Left hindlimb (tissue), 1 donor: ENCODE results near the gene MCM9.
A peak's percentile ranks its signal among the peaks of the same experiment; 100 is the strongest.
"Not testable (repeated sequence)": the region's sequence is repeated elsewhere in the genome, so short reads cannot be mapped to it uniquely, and the experiment has no call there.

Experiments used
- DNase-seq: peaks from one replicate; pipeline ENCODE4 v3.0.0-alpha.2; 2018

The MCM9 gene

DNA sequence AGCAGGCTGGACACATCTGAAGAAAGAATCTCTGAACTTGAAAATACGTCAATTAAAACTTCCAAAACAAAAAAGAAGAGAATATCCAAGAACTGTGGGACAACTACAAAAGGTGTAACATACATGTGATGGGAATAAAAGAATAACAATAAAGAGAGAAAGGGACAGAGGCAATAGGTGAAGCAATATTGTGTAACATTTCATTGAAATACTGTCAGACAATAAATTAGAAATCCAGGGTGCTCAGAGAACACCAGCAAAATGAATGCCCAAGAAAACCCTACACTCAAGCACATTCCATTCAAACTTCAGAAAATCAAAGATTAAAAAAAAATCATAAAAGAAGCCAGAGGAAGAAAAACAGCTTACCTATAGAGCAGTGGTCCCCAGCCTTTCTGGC is 74.6 kb downstream of the MCM9 start:
- no peak for DNase-seq

GRCh38 chr6:118859517-118860064 is 75.4 kb downstream of the MCM9 start:
- no peak for DNase-seq

DNA sequence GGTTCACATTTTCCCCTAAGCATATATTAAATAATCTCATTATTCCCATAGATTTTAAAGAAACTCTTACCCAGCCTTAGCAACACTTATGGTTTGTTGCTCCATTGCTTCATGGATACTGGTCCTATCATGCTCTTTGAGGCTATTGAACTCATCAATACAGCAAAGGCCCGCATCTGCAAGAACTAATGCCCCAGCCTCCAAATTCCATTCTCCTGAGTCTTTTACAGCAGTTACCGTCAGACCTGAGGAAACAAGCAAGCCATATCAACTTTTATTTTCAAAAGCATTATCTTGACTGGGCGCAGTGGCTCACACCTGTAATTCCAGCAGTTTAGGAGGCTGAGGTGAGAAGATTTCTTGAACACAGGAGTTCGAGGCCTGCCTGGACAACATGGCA is 78.7 kb downstream of the MCM9 start:
- no peak for DNase-seq

- no peak for DNase-seq
Observed at GRCh38 chr6:118853408-118853807, 81.6 kb downstream of the MCM9 start.

DNA sequence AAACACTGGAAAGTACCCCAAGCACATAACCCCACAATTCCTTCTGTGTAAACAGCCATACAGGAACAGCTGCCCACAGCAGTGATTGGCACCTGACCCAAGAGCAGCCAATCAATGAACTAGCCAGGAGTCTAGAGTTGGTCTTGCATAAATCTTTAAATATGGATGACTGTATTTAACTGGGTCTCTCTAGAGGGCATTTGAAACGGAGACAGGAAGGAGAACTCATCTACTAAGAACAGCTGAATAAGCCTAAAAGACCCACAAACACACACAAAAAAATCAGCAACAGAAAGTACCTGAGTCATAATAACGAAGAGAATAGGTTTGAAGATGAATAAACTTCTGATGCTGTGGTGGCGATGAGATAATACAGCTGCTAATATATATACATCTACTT is 90.0 kb downstream of the MCM9 start:
- no peak for DNase-seq

DNA sequence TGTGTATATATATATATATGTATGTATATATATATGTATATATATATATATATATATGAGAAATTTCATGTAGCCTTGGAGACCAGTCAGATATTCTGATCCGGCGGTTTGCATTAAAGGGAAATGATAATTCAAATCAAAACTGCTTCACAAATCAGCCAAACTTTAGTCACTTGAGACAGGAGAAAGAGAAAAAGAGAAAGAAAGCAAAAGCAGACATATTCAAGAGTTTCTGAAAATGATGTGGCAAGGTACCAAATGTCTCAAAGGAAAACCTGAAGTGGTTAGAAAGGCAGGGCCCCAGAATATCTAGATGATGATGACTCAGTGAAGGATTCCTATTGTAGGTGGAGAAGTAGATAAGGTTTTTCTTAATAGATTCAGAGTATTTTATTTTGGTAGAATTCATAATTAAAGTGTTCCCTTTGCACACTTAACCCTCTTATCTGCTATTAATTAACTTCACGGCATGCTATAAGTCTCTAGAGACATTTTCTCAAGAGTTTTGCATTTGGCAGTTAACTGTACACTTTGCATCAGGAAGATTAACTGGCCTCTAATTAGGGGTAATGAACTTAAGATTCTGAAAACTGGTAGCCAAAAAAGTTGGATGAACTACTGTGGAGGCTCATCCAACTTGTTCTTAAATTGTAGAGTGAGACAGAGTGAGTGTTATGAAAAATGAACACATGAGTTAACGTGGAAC is 91.1 kb downstream of the MCM9 start:
- DNase-seq: no peak

DNA sequence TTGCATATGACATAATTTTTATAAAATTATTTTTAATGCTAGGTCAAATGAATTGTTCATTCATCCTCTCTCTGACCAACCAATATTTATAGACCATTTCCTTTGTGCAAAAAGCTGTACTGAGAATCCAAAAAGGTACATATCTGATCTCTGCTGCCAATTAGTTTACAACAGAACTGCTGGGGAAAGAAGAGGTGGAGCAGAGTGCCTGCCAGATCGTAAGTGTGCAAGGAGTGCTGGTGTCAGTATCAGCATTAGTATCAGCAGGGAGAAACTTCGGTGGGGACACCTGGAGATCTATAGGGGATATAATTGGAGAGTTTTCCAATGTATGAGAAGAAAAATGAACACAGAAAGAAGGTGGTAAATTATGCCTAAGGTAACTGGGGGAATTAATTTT is 104.3 kb downstream of the MCM9 start:
- no peak for DNase-seq

DNA sequence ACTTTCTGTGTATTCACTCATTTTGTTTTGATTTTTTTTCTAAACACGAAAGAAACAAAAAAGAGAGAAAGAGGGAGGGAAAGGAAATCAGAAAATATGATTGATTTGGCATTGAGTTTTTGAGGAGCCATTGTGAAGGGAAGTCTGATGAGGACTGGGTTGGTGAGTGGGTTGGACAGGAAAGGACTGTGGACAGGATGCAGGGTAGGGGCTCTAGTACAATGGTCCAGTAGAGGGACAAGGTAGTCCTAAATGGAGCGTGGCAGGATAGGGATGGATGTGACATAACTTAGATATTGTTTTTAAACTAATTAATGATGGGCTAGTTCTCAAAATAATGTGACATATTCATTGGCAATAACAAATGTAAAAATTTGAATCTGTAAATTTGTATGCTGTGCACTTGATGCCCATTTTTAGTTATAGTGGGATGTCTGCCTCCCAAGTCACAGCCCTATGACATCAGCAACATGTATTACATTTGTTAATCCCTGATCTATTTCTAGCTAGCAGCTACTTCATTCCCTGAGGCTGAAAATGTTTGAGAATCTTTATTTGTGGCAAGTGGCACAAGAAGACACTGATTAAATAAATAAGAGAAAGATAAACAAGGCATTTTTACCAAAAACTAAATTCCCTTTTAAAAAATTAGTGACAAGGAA is 105.0 kb downstream of the MCM9 start:
- no peak for DNase-seq

DNA sequence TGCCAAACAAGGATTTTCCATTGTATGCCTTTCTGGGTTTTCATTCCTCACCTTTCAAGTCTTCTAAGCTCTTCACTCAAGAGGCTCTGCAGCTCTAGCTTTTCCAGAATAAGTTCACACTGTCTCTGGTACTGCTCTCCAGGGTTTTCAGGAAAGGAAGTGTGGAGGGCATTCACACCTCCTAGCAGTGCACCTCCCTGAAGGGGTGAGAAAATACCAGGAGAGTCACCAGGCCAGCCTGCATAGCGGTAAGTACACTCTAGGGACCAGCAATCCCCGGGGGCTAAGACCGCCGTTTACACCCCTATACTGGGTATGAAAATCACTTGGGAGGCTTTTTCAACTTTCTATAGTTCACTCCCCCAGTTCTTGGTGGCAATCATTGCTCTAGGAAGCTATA is 108.9 kb downstream of the MCM9 start:
- DNase-seq: no peak

DNA sequence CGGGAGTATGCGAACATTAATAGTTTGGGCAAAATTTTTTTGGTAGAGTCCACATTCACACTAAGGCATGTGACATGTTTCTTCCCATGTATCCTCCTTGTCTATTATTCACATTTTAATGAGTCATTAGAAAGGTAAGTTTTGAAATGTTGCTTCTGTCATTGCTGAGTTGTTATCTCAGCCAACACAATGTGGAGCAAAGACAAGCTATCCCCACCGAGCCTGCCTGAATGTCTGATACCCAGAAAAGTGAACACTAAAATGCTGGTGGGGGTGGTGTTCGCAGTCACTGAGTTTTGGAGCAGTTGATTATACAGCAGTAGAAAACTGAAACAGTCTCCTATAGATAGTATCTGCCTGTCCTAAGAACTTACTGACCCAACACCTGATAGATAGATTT is 109.3 kb downstream of the MCM9 start:
- DNase-seq: no peak

DNA sequence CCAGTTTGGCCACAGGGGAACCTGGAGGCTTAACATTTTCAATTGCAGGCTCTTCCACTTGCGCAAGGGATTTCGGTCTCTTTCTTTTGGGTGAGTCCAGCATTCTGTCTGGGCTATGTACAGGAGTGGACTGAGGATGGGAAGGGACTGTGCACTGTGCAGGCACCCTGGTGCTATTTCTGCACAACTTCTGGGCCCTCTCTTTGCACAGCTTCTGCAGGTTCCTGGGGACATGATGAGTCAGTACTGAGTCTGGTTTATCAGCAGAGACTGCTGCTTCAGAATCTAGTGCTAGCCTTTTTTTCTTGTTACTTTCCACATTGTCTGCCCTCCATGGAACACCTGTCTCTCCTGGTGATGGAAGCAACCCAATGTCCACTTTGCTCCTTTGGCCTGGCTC is 119.5 kb downstream of the MCM9 start:
- DNase-seq: no peak

DNA sequence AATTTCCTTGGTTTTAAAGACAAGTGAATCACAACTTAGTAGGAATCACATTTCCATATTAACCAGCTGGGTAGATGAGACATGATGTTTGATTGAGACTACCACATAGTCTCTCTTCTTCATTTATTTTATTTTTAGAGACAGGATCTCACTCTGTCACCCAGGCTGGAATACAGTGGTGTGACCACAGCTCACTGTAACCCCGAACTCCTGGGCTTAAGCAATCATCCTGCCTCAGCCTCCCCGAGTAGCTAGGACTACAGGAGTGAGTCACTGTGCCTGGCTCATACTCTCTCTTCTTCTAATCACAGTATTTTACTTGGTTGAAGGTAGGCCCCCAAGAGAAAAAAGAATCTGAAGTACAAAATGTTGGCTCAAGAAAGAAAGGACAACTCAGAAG is 121.2 kb downstream of the MCM9 start:
- DNase-seq: no peak

GRCh38 chr6:118812970-118813369 is 122.0 kb downstream of the MCM9 start:
- no peak for DNase-seq

DNA sequence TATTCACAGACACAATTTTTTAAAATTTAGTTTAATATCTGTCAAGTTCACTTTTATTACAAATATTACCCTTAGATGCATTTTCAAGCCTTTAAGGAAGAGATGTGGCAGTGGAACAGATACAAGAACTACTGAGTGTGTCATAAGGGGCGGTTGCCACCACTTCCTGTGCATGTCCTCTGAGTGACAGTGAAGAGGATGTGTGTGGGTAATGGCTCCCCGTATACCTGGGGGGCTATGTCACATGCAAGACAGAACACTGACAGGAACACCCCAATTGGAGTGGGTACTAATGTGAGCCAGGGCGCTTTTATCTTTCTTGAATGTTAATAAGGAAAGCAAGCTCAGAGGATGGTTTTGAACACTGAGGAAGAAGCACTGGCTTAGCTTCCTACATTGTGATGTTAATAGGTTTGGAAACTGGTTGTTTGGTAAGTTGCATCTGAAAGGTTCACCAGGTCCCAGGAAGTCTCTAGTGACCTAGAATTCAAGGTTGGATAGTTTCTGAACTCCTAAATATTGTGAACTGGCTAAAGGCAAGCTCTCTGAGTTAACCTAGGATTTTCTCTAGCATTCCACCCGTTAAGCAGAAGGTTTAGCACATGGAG is 124.4 kb downstream of the MCM9 start:
- DNase-seq: no peak

DNA sequence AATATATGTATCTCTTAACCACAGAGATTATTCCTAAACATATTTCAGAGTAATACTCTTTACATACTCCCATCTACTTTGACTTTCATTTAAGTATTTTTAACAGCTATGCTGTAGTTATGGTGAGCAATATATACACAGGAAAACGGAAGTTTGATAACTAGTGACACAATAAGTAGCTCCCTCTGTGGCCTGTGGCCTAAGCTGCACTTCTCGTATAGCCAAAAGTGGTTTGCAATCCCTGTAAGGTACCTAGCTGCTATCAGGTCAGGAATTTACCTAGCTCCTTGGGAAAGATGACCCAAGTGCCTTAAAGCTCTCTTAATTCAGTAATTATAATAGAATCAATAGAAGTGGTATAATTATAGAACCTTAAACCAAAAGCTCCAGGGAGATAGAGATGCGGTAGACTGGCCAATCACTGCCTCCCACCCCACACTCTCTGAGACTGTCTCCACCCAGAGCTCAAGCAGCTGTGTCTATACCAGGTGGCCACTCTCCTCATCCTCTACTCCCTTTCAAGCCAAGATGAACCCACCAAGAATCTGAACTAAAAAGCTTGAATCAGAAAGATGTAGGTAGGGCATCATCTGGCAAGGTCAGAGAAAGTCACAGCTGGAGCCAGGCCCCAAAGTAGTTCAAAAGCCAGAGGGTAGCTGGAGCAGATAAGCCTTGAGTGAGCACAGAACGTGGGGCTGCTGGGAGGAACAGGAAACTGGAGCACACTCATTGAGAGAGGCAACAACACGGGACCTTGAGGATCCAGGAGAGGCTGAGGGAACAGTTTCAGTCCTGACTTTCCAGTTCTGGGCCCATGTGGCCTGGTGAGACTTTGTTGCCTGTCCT is 125.9 kb downstream of the MCM9 start:
- no peak for DNase-seq

DNA sequence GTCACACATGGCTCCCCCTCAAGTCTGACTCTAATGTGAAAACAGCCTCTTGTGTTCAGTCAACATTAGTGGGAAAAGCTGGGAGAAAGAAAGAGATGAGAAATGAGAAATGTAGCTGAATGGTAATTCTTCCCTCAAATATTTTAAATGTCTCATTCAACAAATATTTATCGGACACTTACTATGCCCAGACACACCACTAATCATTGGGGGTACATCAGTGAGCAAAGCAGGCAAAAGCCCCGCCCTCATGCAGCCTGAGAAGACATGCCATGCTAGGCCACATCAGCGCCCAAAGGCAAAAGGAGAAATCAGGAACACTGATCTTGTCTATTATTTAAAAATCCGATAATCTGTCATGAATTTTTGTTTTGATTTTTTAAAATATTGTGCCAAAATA is 130.9 kb downstream of the MCM9 start:
- DNase-seq: no peak

- no peak for DNase-seq
Observed at GRCh38 chr6:118801257-118801656, 133.7 kb downstream of the MCM9 start.

DNA sequence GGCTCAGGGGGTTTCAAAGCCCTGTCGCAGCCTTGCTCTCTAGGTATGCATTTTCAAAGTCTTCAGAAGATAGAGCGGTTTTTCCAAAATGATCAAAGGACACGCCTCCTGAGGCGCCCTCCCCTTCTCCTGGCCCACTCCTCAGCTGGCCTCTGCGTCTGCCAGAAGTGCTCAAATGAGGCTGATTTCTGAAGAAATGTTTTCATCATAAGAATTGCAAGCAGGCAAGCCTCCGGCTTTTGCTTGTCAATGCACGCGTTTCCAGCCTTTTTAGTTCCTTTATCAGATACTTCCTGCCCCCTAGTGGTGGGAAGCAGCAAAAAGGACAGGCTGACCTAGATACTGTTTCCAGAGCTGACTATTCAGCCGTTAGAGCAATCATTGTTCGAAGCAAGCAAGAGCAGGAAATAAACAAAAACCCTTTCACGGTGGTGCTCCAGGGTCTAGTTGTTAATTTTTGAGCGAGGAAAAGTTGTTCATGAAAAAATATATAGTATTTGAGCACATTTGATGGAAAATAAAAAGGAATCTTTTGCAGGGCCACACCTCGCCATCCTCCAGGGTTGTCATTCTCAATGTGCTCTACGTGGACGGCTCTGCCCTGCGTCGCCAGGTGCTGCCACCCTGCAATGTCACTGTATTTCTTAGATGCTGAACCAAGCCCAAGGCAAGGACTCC is 134.4 kb downstream of the MCM9 start:
- peak; percentile 76 for DNase-seq

DNA sequence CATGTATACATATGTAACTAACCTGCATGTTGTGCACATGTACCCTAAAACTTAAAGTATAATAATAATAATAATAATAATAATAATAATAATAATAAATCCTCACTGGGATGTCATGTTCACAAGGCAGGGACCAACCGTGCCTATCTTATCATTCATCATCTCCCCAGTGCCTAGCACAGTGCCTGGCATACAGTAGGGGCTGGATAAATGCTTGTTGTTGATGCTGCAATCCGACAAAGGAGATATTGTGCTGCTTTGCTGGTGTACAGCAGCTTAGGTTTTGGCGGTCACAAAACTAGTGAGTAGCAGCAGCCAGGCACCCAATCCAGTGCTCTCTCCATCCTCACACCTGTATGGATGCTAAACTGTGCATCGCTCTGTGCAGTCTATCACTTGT is 135.1 kb downstream of the MCM9 start:
- no peak for DNase-seq

DNA sequence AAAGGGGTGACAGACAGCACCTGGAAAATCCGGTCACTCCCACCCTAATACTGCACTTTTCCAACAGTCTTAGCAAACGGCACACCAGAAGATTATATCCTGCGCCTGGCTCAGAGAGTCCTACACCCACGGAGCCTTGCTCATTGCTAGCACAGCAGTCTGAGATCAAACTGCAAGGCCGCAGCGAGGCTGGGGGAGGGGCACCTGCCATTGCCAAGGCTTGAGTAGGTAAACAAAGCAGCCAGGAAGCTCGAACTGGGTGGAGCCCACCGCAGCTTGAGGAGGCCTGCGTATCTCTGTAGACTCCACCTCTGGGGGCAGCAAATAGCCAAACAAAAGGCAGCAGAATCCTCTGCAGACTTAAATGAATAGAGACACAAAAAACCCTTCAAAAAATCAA is 138.4 kb downstream of the MCM9 start:
- not testable (repeated sequence) for DNase-seq

- DNase-seq: no peak
Observed at GRCh38 chr6:118791499-118791898, 143.5 kb downstream of the MCM9 start.

- no peak for DNase-seq
Observed at GRCh38 chr6:118789954-118790353, 145.0 kb downstream of the MCM9 start.

GRCh38 chr6:118789419-118789818 is 145.5 kb downstream of the MCM9 start:
- no peak for DNase-seq
